Ovary (tissue), 3 donors: ENCODE results near the gene GMNN.

Experiments used
- EP300 ChIP-seq: sonication (generic); formaldehyde crosslinking; IDR thresholded peaks from one replicate; pipeline ENCODE4 v1.6.1; 2017; ENCODE audit warnings: antibody characterized with exemption
- POLR2A ChIP-seq: fragments of 450-650 bp; IDR thresholded peaks from one replicate; pipeline ENCODE4 v1.6.1; 2017; ENCODE audit warnings: antibody characterized with exemption, mild to moderate bottlenecking, moderate library complexity
- TF ChIP-seq, protein P1 (sequence below), 3 donors: fragments of 450-650 bp in 2 of 3; fragments of 200-600 bp in 1 of 3; IDR thresholded peaks; one replicate each; pipeline versions ENCODE4 v1.5.1 to v1.8.0; 2016 to 2022; ENCODE audit warnings: antibody characterized with exemption in 3 of 3, mild to moderate bottlenecking in 1 of 3
- donor health status: DM: no; HTN: no; CAD: no.

DNA sequence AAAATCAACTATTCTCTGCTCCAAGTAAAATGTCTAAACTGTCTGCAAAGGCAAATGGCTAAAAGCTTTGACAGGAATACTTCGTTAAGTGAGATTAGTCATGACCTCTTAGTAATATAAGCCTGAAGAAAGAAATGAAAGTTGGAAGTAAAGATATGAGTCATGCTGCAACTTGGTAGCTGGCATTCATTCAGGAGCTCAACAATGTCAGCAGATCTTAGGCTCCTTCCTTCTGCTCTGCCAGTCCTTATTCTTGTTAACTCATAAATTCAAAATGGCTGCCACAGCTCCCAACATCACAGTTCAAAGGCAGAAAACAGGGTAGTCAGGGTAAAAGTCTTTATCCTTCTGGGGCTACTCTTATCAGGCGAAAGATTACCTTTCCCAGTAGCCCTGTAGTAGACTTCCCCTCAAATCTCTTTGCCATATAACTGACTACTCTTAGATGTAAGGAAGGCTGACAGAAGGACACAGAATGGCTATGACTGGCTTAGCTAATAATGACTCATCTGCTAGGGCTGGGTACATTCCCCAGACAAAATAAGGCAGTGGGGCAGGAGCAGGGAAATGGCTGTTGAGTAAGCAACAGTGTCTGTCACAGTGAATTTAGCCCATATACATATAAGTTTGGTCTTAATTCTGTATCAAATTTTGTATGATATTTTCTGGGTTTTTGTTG, 31.3 kb upstream of the GMNN start:
- TF ChIP-seq, protein P1, sequence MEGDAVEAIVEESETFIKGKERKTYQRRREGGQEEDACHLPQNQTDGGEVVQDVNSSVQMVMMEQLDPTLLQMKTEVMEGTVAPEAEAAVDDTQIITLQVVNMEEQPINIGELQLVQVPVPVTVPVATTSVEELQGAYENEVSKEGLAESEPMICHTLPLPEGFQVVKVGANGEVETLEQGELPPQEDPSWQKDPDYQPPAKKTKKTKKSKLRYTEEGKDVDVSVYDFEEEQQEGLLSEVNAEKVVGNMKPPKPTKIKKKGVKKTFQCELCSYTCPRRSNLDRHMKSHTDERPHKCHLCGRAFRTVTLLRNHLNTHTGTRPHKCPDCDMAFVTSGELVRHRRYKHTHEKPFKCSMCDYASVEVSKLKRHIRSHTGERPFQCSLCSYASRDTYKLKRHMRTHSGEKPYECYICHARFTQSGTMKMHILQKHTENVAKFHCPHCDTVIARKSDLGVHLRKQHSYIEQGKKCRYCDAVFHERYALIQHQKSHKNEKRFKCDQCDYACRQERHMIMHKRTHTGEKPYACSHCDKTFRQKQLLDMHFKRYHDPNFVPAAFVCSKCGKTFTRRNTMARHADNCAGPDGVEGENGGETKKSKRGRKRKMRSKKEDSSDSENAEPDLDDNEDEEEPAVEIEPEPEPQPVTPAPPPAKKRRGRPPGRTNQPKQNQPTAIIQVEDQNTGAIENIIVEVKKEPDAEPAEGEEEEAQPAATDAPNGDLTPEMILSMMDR (IDR thresholded peaks at IDR 0.05): no peak
- TF ChIP-seq POLR2A (no peak), EP300 (no peak)
